OCI-LY1 (cell line): ENCODE data around the gene FOXK2.

Experiments used
- CTCF ChIP-seq: fragments of 200-600 bp; sonication (generic), shearing (Covaris generic); IDR thresholded peaks from 2 replicates; pipeline ENCODE4 v1.5.1; 2017; ENCODE audit warnings: mild to moderate bottlenecking, antibody characterized with exemption, low read length, moderate library complexity, mixed read lengths
- EZH2 ChIP-seq: fragments of 200-600 bp; sonication (generic), shearing (Covaris generic); IDR thresholded peaks from 2 replicates; pipeline ENCODE4 v1.8.0; 2017; ENCODE audit warnings: borderline replicate concordance, mixed run types, mild to moderate bottlenecking, antibody characterized with exemption, low read length, moderate library complexity, mixed read lengths

- TF ChIP-seq CTCF (no peak), EZH2 (no peak)
These were observed 35.7 kb upstream of the FOXK2 start for GRCh38 chr17:82483836-82484235.
